ENCODE measurements around the gene TSHR. TPM values are rescaled to one million over a fixed set of nuclear protein-coding genes. Genes with fewer than 3 reads are reported as not detected.

Gene TSHR
- total RNA-seq, 1 experiment from 2014 or later: not detected

GRCh38 chr14:81122326-81122725 lies 166.9 kb downstream of the TSHR start:
- Histone ChIP-seq H4K91ac (ENCODE audit: insufficient read length, low read depth, low read length) (no peak overlapping the region), H3K56ac (ENCODE audit: insufficient read length, low read depth, low read length) (no peak overlapping the region), H2AK5ac (ENCODE audit: insufficient read length, low read length) (no peak overlapping the region), H3K79me1 (ENCODE audit: insufficient read depth, low read depth, low read length, poor library complexity, severe bottlenecking) (no peaks in the 10 kb centered on the region), H3K23ac (ENCODE audit: insufficient read length, low read depth, low read length) (no peak overlapping the region), H2BK12ac (ENCODE audit: insufficient read length, low read depth, low read length) (no peak overlapping the region), H3T11ph (ENCODE audit: low read length) (no peak overlapping the region), H4K5ac (ENCODE audit: insufficient read length, low read depth, low read length) (no peak overlapping the region), H3K79me2 (ENCODE audit: insufficient read depth, low read length) (no peaks in the 10 kb centered on the region), H2BK120ac (ENCODE audit: low read depth, low read length, poor library complexity, severe bottlenecking) (no peak overlapping the region), H3K27me3 (ENCODE audit: insufficient read depth, low read length) (no peaks in the 10 kb centered on the region), H2BK5ac (ENCODE audit: insufficient read length, low read length) (no peak overlapping the region), H3K27ac (ENCODE audit: insufficient read length, low read depth, low read length) (no peak overlapping the region), H2BK20ac (ENCODE audit: low read depth, low read length, poor library complexity, severe bottlenecking) (no peak overlapping the region), H3K9ac (ENCODE audit: extremely low read depth, insufficient read length, low read length) (no peak overlapping the region), H4K20me1 (ENCODE audit: control insufficient read depth, insufficient read depth, insufficient read length) (no peaks in the 10 kb centered on the region), H3K4me1 (ENCODE audit: insufficient read depth, low read length) (no peaks in the 10 kb centered on the region), H4K8ac (replicated peaks; ENCODE audit: insufficient read length, low read depth, low read length) (no peak overlapping the region), H3K18ac (ENCODE audit: insufficient read length, low read depth, low read length) (no peak overlapping the region), H2AFZ (ENCODE audit: low read length) (no peak overlapping the region), H3K14ac (ENCODE audit: insufficient read depth, low read length) (no peak overlapping the region), H2BK15ac (ENCODE audit: low read depth, low read length) (no peak overlapping the region), H3K9me3 (ENCODE audit: control insufficient read depth, low read depth, low read length) (no peaks in the 10 kb centered on the region), H3K4me2 (ENCODE audit: insufficient read depth, insufficient read length, low read length) (no peak overlapping the region), H3K4ac (ENCODE audit: low read depth, low read length) (no peak overlapping the region), H3K23me2 (ENCODE audit: insufficient read length, low read depth, low read length, poor library complexity, severe bottlenecking) (no peaks in the 10 kb centered on the region)
- WGBS (ENCODE audit: extremely low coverage, insufficient read length, low lambda C conversion rate): no CpG with 5 or more reads among the region's 3 CpGs
- TF ChIP-seq CTCF (conservative IDR thresholded peaks at IDR 0.05): no peak
- Mint-ChIP-seq H3K27me3 (ENCODE audit: low read depth) (no peaks in the 10 kb centered on the region; the same call in 1 of the 2 replicates), H3K9me3 (no peaks in the 10 kb centered on the region; a peak in 1 of 5 replicates), H3K27ac (no peak overlapping the region), H3K4me1 (no peaks in the 10 kb centered on the region), H3K36me3 (ENCODE audit: insufficient read depth in 1 of 3, low read depth in 3 of 3) (no peaks in the 10 kb centered on the region), H3K4me3 (no peak overlapping the region)
- no peak for DNase-seq

Measured in H9 (cell line).